Cerebellar nuclear complex (tissue), 1 donor: Measurements from ENCODE around the gene ISG20L2.
"Not testable (repeated sequence)": the region's sequence is repeated elsewhere in the genome, so short reads cannot be mapped to it uniquely, and the experiment has no call there.

Source experiments
- DNase-seq, 2 experiments: peaks; one replicate each; lab custom pipeline; 2025; lab: John Stamatoyannopoulos, UW

The ISG20L2 gene, protein sequence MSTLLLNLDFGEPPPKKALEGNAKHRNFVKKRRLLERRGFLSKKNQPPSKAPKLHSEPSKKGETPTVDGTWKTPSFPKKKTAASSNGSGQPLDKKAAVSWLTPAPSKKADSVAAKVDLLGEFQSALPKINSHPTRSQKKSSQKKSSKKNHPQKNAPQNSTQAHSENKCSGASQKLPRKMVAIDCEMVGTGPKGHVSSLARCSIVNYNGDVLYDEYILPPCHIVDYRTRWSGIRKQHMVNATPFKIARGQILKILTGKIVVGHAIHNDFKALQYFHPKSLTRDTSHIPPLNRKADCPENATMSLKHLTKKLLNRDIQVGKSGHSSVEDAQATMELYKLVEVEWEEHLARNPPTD

DNA sequence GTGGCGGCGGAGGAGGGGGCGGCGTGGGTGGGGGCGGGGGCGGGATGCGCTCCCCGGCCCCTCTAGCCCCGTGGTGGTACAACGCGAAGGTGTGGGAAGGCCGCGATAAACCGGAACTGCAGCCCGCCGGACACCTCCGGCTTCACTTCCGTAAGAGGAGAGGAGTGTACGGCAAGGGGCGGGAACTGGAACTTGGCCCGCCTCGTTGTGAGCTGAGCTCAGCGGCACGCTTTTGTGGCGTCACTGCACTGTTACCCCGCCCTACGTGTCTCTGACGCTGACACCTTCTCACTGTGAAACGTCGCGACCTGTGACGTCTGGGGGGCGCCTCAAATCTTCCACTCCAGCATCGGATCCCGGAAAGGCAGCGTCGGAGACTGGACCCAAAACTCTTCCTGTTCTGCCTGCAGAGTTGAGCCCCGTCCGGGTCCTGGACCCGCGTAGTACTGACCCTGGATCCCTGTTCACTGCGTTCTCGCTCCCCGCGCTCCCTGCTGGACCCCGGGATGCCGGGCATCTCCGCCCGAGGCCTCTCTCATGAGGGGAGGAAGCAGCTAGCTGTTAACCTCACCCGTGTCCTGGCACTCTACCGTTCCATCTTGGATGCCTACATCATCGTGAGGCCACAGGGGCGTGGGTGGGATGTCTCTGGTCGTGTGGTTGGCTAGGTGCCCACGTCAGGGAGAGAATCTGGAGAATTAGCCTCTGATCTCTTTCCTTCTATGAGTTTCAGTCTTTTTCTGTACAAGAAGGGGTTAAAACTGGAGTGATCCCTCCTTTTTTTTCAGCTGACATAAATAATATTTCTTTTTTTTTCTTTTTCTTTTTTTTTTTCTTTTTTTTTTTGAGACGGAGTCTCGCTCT is at the start of gene ISG20L2:
TSS of gene ISG20L2 (minus strand) at position 168 of the 864 bp plus-strand sequence. CDS start 1,114 bp downstream, outside the sequence.
- peak; percentile 82 to 89 for DNase-seq

GRCh38 chr1:156777573-156777972 is 49.0 kb upstream of the ISG20L2 start:
- no peak for DNase-seq

DNA sequence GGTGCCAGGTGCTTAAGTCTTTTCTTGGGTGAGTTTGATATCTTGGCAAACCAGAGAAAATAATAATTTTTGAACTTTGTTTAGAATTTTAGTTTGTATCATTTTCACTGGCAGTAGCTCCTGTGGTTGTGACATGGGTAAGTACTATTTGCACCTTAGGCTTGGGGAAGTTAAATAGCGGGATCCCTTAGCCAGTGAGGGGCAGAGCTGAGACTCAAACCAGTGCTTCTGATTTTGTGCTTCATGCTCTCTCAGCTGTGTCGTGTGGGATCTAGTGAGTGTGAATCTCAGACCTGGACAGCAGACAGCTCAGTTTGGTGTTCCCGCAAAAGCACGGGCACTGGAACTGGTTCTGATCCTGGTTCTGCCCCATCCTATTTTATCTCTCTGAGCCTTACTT is 48.4 kb upstream of the ISG20L2 start:
- no peak for DNase-seq

DNA sequence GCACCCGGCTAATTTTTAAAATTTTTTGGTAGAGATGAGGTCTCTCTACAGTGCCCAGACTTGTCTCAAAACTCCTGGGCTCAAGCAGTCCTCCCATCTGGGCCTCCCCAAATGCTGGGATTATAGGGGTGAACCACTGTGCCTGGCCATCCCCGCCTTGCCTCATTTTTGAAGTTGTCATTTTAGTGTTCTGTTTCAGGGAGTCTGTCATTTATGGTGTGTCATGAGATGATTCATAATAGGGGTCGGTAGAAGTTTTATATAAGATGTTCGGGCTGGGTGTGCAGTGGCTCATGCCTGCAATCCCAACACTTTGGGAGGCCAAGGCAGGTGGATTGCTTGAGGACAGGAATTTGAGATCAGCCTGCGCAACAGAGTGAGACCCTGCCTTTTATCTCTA is 47.2 kb upstream of the ISG20L2 start:
- no peak for DNase-seq

GRCh38 chr1:156773607-156774006 is 45.0 kb upstream of the ISG20L2 start:
- DNase-seq: no peak

DNA sequence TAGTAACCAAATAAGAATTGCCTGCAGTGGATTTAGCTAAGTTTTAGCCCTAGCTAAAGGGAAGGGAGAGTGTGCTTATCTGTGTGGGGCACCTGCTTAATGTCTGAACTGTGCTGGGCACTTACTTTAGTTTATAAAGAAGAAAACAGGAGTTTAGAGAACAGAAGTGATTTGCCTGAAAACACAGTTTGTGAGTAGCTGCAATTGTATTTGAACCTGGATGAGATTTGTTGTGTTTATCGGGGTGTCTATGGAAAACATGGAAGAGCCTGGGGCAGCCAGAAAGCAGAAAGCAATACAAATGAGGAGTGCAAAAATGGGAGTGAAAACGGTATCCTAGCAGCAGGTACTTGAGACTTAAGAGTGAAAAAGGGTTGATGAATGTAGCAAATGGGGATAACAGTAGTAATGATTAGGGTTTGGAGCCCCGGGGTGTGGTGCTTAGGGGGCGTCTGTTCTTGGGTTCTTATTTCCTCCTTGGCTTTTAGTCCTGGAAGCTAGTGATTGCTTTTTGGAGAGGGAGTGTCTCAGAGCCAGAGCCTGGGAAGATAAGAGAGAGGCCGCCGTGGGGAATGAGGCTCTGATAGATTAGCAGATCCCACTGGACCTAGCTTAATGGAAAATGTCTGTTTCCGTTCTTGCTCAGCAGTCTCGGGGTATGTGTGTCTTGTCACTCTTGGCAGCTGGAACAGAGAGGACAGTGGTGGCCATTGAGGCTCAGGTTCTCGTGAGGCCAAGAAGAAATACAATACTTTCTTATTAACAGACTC is 44.3 kb upstream of the ISG20L2 start:
- no peak for DNase-seq

DNA sequence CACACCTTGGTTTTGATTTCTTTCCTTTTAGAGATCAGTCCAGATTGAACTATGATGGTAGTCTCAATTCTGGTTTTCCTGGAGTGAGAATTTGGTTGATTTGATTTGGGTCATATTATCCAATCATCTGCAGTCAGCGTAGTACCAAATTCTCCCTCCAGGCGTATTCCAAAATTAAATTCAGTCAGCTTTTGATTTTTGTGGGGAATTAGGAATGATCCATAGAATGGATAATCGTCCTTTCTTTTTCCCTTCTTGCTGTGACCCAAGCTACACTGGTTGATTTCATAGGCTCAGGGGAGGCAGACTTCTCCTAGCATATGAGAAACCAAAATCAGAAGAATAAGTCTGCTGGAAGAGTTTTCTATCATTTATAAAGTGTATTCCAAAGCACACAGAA is 43.7 kb upstream of the ISG20L2 start:
- DNase-seq: no peak

DNA sequence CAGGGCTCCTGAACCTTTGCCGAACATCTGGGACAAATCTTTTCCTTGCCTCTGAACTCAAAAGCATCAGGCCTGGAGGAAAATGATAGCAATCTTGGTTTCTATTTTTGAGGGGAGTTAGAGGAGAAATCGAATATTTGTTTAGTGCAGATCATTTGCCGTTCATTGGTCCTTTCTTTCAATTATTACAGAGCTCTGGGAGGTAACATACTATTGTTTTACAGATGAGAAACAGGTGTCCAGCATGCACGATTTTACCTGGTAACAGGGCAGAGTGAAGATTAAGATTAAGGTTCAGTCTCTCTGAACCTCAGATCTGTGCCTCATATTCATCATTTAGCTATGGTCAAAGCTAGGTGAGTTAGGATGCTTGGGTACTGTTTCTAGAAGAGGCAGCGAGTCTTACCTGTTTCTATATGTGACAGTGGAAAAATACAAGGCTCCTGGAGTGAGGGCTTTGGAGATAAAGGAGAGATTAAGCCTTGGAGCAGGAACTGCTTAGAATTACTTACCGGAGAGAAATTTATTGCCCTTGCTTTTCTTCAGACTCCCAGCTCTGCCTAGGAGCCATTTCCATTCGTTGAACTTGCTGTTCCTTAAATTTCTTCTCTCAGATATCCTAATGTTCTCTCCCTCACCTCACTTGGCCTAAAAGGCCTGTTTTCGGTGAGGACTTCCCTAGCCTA is 40.2 kb upstream of the ISG20L2 start:
- no peak for DNase-seq

DNA sequence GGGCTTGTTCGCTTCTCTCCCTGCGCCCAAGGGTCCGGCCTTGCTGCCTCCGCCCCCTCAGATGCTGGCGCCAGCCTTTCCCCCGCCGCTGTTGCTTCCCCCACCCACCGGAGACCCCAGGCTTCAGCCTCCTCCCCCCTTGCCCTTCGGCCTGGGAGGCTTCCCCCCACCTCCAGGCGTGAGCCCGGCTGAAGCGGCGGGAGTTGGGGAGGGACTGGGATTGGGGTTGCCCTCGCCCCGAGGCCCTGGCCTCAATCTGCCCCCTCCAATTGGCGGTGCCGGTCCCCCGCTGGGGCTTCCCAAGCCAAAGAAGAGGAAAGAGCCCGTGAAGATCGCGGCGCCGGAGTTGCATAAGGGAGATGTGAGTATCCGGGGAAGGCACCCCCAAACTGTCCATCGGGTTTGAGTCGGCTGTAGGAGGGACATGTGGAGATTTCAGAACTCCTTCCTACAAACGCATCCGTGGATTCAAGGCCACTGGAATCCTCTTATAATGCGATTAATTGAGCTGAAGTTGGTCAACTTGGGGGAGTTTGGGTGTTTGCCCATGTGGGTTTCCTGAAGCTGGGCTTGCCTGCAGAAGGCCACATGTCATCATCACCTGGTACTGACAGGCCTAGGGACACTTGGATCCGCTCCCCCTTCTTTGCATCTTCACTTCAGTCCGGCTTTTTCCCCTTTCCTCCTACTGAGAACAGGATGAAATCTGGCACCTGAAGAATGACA is 39.5 kb upstream of the ISG20L2 start:
- no peak for DNase-seq

GRCh38 chr1:156767101-156767878 is 38.7 kb upstream of the ISG20L2 start, which contains the start of gene PRCC:
PRCC (plus strand) TSS chr1:156767535; CDS start chr1:156767772, 237 bp downstream.
- DNase-seq: peak; percentile 100

DNA sequence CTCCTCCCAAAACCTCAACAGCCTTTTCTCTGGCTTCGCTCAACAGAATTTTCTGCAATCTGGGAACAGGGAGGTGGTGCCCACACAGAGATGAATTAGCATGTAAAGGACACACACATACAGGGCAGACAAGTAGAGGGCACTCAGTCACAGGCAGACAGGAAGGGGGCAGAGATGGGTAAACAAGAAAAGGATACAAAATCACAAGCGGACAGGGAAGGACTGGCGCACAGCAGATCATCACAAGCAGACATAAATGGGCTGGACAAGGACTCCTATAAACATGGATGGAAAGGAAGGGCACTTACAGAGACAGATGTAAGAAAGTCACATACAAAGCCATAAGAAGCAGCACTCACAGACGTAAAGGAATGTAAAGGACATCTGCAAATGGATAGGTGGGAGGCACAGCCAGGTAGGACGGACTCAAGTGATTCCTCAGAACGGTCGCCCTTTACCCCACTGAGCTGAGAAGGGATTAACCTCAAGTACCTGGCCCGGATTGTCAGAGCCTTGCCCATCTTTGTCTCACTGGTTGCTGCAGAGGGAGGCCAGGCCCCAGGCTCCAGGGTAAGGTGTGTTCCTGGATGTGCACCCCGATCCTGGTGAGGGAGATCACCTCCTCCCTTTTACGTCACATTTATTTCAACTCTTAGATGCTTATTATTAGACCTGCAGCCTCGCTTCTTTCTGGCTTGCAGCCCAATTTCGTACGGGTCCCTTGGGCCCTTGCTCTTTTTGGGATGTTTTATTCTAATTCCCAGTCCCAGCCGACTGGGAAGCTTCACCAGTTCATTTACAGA is 37.9 kb upstream of the ISG20L2 start:
- DNase-seq: no peak

DNA sequence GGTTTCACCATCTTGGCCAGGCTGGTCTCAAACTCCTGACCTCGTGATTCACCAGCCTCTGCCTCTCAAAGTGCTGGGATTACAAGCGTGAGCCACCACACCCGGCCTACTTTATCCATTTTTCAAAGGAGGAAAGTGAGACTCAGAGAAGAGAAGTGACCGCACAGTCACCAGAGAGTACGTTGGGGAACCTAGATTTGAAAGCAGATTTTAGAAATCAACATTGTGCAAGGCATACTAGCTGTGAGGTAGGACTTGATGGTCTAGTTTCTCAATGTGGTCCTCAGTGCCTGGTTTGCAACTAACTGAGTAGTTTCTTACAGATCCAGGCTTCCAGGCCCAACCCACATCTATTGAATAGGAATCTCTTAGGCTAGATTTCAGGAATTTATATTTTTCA is 37.1 kb upstream of the ISG20L2 start:
- DNase-seq: no peak

- DNase-seq: not testable (repeated sequence)
These were observed 36.6 kb upstream of the ISG20L2 start for GRCh38 chr1:156765136-156765535.

- no peak for DNase-seq
These were observed 32.2 kb upstream of the ISG20L2 start for GRCh38 chr1:156760796-156761104.

DNA sequence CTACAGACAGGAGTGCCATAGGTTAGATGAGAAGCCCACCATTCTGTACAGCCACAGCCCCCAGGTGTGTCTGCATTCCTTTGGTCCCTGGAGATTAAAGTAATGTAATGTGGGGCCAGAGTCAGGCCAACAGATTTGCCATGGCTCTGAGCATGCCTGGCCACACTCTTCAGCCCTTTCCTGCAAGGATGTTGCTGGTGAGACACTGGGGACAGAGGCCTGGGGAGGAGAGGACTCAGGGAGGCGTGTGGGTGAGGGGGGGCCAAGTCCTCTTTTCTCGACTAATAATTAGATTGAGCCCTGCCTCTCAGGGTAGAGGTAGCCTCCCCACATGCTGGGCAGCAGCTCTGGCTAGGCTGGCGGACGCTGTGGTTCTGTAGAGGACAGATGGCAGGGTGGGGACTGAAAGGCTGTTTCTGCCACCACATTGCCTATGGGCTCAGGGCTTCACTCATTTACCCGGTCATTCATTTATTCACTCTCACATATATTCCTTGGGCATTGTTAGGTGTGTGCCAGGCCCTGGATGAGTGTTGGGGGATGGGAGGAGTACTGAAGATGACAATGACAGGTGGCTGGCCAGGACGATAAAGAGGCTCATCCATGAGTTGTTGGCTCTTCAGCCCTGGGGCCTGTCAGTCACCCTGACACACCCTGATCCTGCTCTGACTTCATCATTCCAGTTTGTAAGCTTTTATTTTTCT is 31.7 kb upstream of the ISG20L2 start:
- peak in 1 of 2 experiments; percentile 45 for DNase-seq

DNA sequence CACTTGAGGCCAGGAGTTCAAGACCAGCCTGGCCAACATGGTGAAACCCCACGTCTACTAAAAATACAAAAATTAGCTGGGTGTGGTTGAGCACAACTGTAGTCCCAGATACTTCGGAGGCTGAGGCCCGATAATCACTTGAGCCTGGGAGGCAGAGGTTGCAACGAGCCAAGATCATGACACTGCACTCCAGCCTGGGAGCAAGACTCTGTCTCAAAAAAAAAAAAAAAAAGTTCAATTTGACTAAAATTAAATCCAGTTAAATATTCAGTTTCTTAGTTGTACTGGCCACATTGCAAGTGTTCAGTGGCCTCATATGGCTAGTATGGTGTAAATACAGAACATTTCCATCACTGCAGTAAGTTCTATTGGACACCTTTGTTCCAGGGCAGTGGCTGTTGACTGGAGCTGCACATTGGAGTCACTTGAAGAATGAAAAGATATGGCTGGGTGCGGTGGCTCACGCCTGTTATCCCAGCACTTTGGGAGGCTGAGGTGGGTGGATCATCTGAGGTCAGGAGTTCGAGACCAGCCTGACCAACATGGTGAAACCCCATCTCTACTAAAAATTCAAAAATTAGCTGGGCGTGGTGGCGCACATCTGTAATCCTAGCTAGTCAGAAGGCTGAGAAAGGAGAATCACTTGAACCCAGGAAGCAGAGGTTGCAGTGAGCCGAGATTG is 29.1 kb upstream of the ISG20L2 start:
- not testable (repeated sequence) for DNase-seq

- no peak for DNase-seq
These were observed 27.8 kb upstream of the ISG20L2 start for GRCh38 chr1:156756355-156756754.

DNA sequence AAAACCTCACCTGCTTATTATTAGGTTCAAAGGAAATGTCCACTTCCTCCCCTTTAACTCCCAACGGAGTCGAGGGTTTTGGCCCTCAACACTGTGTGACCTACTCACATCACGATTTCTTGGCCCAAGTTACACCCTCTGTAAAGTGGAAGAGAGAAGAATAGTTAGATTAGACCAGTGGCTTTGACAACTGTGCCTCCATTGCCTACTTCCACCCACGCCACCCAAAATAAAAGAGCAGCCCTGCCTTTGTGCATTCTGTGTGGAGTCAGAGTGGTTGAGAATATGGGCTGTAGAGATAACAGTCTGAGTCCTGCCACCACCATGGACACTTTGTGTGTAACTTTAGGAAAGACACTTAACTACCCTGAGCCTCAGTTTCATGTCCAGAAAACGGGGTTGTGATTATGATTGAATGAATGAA is 27.0 kb upstream of the ISG20L2 start:
- no peak for DNase-seq
